OCI-LY1 (cell line): Measurements from ENCODE around the gene ZYG11B.

Source experiments
- H2AFZ ChIP-seq: fragments of 200-600 bp; sonication (generic), shearing (Covaris generic); 2 replicates; pipeline ENCODE4 v1.6.0; 2014; ENCODE audit warnings: antibody characterized with exemption, mild to moderate bottlenecking, low read length
- H3F3A ChIP-seq: fragments of 200-600 bp; sonication (generic), shearing (Covaris generic); 2 replicates; pipeline ENCODE4 v1.6.0; 2014; ENCODE audit warnings: mild to moderate bottlenecking, antibody characterized with exemption, low read length, moderate library complexity; ENCODE audit not compliant: insufficient read depth
- H3K27ac ChIP-seq: fragments of 200-600 bp; sonication (generic); 2 replicates; pipeline ENCODE4 v1.5.1; 2014; ENCODE audit warnings: low read length, mixed run types, mild to moderate bottlenecking, low read depth; ENCODE audit not compliant: poor library complexity, severe bottlenecking
- H3K27me3 ChIP-seq: fragments of 200-600 bp; sonication (generic); 2 replicates; pipeline ENCODE4 v1.6.0; 2014; ENCODE audit warnings: antibody characterized with exemption, mild to moderate bottlenecking, low read length, moderate library complexity; ENCODE audit not compliant: insufficient read depth
- H3K36me3 ChIP-seq: fragments of 200-600 bp; sonication (generic); 2 replicates; pipeline ENCODE4 v1.6.1; 2014; ENCODE audit warnings: mild to moderate bottlenecking, antibody characterized with exemption, low read length, moderate library complexity, mixed read lengths; ENCODE audit not compliant: insufficient read depth
- H3K4me1 ChIP-seq: fragments of 200-600 bp; sonication (generic); 2 replicates; pipeline ENCODE4 v1.5.1; 2014; ENCODE audit warnings: mild to moderate bottlenecking, low read length, moderate library complexity; ENCODE audit not compliant: insufficient read depth, severe bottlenecking
- H3K4me2 ChIP-seq: fragments of 200-600 bp; sonication (generic), shearing (Covaris generic); 2 replicates; pipeline ENCODE4 v1.6.1; 2014; ENCODE audit warnings: low read length
- H3K4me3 ChIP-seq: fragments of 200-600 bp; sonication (generic); 2 replicates; pipeline ENCODE4 v1.5.1; 2014; ENCODE audit warnings: low read length, low read depth, mild to moderate bottlenecking, mixed read lengths; ENCODE audit not compliant: poor library complexity, severe bottlenecking
- H3K79me2 ChIP-seq: fragments of 200-600 bp; shearing (Covaris generic); 2 replicates; pipeline ENCODE4 v1.6.1; 2016; ENCODE audit warnings: mixed run types, low read length, mixed read lengths; ENCODE audit not compliant: insufficient read depth
- H3K9ac ChIP-seq: fragments of 200-600 bp; sonication (generic), shearing (Covaris generic); 2 replicates; pipeline ENCODE4 v1.6.1; 2014; ENCODE audit warnings: mild to moderate bottlenecking, low read length, mixed read lengths
- H3K9me2 ChIP-seq: fragments of 200-600 bp; sonication (generic), shearing (Covaris generic); 2 replicates; pipeline ENCODE4 v1.6.1; 2014; ENCODE audit warnings: low read depth, mild to moderate bottlenecking, low read length, mixed read lengths
- H3K9me3 ChIP-seq: fragments of 200-600 bp; shearing (Covaris generic); 2 replicates; pipeline ENCODE4 v1.6.1; 2014; ENCODE audit warnings: low read length, mixed read lengths
- H4K20me1 ChIP-seq: fragments of 200-600 bp; sonication (generic), shearing (Covaris generic); 2 replicates; pipeline ENCODE4 v1.6.0; 2016; ENCODE audit warnings: mild to moderate bottlenecking, low read length; ENCODE audit not compliant: insufficient read depth
- EZH2 ChIP-seq: fragments of 200-600 bp; sonication (generic), shearing (Covaris generic); IDR thresholded peaks from 2 replicates; pipeline ENCODE4 v1.8.0; 2017; ENCODE audit warnings: borderline replicate concordance, mixed run types, mild to moderate bottlenecking, antibody characterized with exemption, low read length, moderate library complexity, mixed read lengths
- TF ChIP-seq, protein P1 (sequence below): fragments of 200-600 bp; sonication (generic), shearing (Covaris generic); IDR thresholded peaks from 2 replicates; pipeline ENCODE4 v1.5.1; 2017; ENCODE audit warnings: mild to moderate bottlenecking, antibody characterized with exemption, low read length, moderate library complexity, mixed read lengths

ZYG11B gene

DNA sequence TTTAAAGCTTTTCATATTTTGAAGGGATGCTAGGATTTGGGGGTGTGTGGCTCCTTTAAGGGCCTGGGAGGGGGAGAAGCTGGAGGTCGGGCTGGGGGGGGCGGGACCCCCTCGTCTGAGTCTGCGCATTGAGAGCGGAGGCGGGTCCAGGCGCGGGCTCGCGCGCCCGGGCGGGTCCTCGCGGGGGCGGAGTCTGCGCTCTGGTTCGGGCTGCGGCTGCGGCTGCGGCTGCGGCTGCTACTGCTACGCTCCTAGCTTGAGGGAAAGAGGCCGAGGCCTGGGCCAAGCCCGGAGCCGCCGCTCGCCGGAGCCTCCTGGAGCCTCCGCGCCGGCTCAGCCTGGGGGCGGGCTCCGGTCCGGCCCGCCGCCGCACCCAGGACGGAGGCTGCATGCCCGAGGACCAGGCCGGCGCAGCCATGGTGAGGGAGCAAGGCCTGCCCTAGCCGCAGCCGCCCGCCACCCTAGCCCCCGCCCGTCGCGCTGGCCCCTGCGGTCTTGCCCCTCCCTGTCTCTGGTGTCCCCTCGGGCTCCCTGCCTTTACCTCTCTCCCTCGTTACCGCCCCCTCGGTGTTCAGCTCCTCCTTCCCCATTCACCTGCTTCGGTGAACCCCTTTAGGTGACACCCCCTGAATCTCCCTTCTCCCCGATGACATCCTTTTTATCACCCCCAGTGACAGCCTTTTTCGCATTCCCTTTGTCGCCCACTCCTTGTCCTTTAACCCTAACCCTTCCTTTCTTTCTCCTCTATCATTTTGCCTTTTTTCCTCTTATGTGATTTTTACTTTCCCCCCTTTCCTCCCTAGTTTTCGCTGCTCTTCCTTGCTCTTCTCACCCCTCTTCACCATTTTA, at the start of gene ZYG11B:
Gene ZYG11B, plus strand, starts transcription at position 189 of the 849 bp plus-strand sequence. Its CDS starts 201 bp downstream, at position 390.
- Histone ChIP-seq H3K9me2 (no peaks in the 10 kb centered on the region), H3K27ac (peak within 1 kb of the TSS; percentile 38), H3K4me3 (peak within 1 kb of the TSS; percentile 99), H3K27me3 (no peaks in the 10 kb centered on the region), H3K9me3 (no peaks in the 10 kb centered on the region), H3K9ac (peak within 1 kb of the TSS; percentile 82), H2AFZ (peak within 1 kb of the TSS; percentile 92), H3K36me3 (no peaks in the 10 kb centered on the region), H3F3A (no peaks in the 10 kb centered on the region), H3K79me2 (peaks cover 20% of the 10 kb centered on the region), H3K4me1 (peaks cover 33% of the 10 kb centered on the region), H3K4me2 (peak within 1 kb of the TSS; percentile 95), H4K20me1 (no peaks in the 10 kb centered on the region)
- TF ChIP-seq, protein P1, sequence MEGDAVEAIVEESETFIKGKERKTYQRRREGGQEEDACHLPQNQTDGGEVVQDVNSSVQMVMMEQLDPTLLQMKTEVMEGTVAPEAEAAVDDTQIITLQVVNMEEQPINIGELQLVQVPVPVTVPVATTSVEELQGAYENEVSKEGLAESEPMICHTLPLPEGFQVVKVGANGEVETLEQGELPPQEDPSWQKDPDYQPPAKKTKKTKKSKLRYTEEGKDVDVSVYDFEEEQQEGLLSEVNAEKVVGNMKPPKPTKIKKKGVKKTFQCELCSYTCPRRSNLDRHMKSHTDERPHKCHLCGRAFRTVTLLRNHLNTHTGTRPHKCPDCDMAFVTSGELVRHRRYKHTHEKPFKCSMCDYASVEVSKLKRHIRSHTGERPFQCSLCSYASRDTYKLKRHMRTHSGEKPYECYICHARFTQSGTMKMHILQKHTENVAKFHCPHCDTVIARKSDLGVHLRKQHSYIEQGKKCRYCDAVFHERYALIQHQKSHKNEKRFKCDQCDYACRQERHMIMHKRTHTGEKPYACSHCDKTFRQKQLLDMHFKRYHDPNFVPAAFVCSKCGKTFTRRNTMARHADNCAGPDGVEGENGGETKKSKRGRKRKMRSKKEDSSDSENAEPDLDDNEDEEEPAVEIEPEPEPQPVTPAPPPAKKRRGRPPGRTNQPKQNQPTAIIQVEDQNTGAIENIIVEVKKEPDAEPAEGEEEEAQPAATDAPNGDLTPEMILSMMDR: no peak
- TF ChIP-seq EZH2: no peak

DNA sequence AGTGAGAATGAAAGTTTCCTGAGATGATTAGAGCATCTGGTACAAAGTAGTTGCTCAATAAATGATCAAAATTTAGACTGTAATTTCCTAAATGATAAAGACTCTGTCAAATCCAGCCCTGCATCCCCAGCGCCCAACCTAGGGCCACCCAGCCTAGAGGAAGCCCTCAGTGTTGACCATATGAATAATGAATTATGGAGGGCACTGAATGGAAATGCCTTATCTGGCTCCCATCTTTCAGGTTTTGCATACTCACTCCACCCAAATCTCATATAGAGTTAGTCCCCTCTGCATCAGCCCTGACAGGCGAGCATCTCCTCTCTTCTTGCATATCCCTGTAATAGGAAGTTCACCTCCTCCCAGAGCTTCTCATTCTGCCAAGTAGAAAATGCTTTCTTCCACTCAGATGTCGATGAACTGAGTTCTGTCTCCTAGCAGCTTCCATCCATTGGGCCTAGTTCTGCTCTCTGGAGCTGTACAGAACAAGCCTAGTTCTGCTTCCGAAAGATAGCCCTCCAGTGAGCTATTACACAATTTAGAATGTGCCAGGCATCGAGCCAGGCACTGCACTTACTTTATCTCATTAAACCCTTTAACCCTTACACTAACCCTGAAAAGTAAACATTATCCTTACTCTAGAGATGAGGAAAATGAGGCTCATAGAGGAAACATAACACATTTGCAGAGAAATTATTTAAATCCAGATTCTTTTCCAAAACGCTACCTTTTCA, 49.0 kb upstream of the ZYG11B start:
- H3K4me1 ChIP-seq: no peaks in the 10 kb centered on the region
- H4K20me1 ChIP-seq: no peaks in the 10 kb centered on the region
- H3K9me3 ChIP-seq: no peaks in the 10 kb centered on the region
- H3F3A ChIP-seq: no peaks in the 10 kb centered on the region
- H3K9me2 ChIP-seq: no peaks in the 10 kb centered on the region
- H3K79me2 ChIP-seq: no peaks in the 10 kb centered on the region
- H3K9ac ChIP-seq: no peak overlapping the region
- no peak overlapping the region for H3K27ac ChIP-seq
- no peaks in the 10 kb centered on the region for H3K27me3 ChIP-seq
- H3K36me3 ChIP-seq: no peaks in the 10 kb centered on the region
- no peak overlapping the region for H3K4me3 ChIP-seq
- H2AFZ ChIP-seq: no peak overlapping the region
- no peak overlapping the region for H3K4me2 ChIP-seq
- TF ChIP-seq, protein P1: no peak
- TF ChIP-seq EZH2: no peak

DNA sequence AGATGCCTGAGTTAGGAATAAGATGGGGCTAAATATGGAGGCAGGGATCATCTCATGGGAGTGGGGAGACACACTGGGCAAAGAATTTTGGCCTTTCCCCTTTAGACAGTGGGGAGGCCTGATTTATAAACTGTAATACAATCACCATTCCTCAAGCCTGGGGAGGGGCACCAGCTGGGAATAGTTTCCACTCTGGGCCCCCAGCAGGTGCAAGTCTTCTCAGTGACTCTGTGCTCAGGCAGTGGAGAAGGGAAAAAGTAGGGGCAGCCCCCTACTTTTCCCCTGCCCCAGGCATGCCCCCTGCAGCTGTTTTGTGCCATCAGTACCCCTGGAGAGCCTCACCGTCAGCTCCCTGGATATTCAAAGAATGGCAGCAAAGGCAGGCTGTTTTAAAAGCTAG, 47.2 kb upstream of the ZYG11B start:
- Histone ChIP-seq H3K27me3 (no peaks in the 10 kb centered on the region), H4K20me1 (no peaks in the 10 kb centered on the region), H2AFZ (no peak overlapping the region), H3K4me2 (no peak overlapping the region), H3K36me3 (peaks cover 6% of the 10 kb centered on the region; the same call in 1 of the 2 replicates), H3F3A (no peaks in the 10 kb centered on the region), H3K4me3 (no peak overlapping the region), H3K9ac (no peak overlapping the region), H3K4me1 (no peaks in the 10 kb centered on the region), H3K9me3 (no peaks in the 10 kb centered on the region), H3K27ac (no peak overlapping the region), H3K79me2 (no peaks in the 10 kb centered on the region), H3K9me2 (no peaks in the 10 kb centered on the region)
- TF ChIP-seq, protein P1: no peak
- no peak for TF ChIP-seq EZH2
